Mesendoderm (in vitro differentiated cells): ENCODE results near the gene ATP8A2.
"Not testable (repeated sequence)": the region's sequence is repeated elsewhere in the genome, so short reads cannot be mapped to it uniquely, and the experiment has no call there.

ENCODE experiments used
- DNase-seq: peaks from one replicate; pipeline ENCODE4 v3.0.0; 2013
- H2AK5ac ChIP-seq: 2 replicates; pipeline ENCODE4 v1.6.1; 2013; ENCODE audit warnings: low read length, inconsistent platforms
- H2BK120ac ChIP-seq: 2 replicates; pipeline ENCODE4 v1.6.1; 2013; ENCODE audit warnings: low read depth, mild to moderate bottlenecking, low read length, moderate library complexity, mixed read lengths
- H2BK15ac ChIP-seq: replicated peaks from 2 replicates; pipeline ENCODE4 v1.6.1; 2013; ENCODE audit warnings: low read depth, mild to moderate bottlenecking, moderate library complexity
- H2BK5ac ChIP-seq: 2 replicates; pipeline ENCODE4 v1.6.1; 2013; ENCODE audit warnings: low read length, inconsistent platforms
- H3K18ac ChIP-seq: 2 replicates; pipeline ENCODE4 v1.6.1; 2013; ENCODE audit warnings: mild to moderate bottlenecking, low read length, mixed read lengths
- H3K23ac ChIP-seq: one replicate; pipeline ENCODE4 v1.6.1; 2013; ENCODE audit warnings: low read length
- H3K27ac ChIP-seq: 2 replicates; pipeline ENCODE4 v1.5.1; 2013; ENCODE audit warnings: low read depth, mild to moderate bottlenecking, inconsistent platforms, low read length, moderate library complexity
- H3K27me3 ChIP-seq: 2 replicates; pipeline ENCODE4 v1.6.1; 2013; ENCODE audit warnings: low read length, control low read depth, mild to moderate bottlenecking, inconsistent platforms; ENCODE audit not compliant: insufficient read depth, poor library complexity
- H3K36me3 ChIP-seq: 2 replicates; pipeline ENCODE4 v1.6.1; 2013; ENCODE audit warnings: low read length, inconsistent platforms; ENCODE audit not compliant: control insufficient read depth, insufficient read depth
- H3K4ac ChIP-seq: one replicate; pipeline ENCODE4 v1.6.1; 2013; ENCODE audit warnings: low read depth, mild to moderate bottlenecking, low read length, moderate library complexity
- H3K4me1 ChIP-seq: 2 replicates; pipeline ENCODE4 v1.6.1; 2013; ENCODE audit warnings: low read depth, low read length, inconsistent platforms; ENCODE audit not compliant: control insufficient read depth
- H3K4me2 ChIP-seq: 2 replicates; pipeline ENCODE4 v1.6.1; 2013; ENCODE audit warnings: low read length
- H3K4me3 ChIP-seq: 2 replicates; pipeline ENCODE4 v1.5.1; 2013; ENCODE audit warnings: mild to moderate bottlenecking, low read length
- H3K56ac ChIP-seq: one replicate; pipeline ENCODE4 v1.6.1; 2013; ENCODE audit warnings: low read length
- H3K79me1 ChIP-seq: 2 replicates; pipeline ENCODE4 v1.6.1; 2013; ENCODE audit warnings: low read length, inconsistent platforms
- H3K79me2 ChIP-seq: 2 replicates; pipeline ENCODE4 v1.6.1; 2013; ENCODE audit warnings: mild to moderate bottlenecking, low read length; ENCODE audit not compliant: control insufficient read depth, insufficient read depth
- H3K9ac ChIP-seq: 2 replicates; pipeline ENCODE4 v1.6.1; 2013; ENCODE audit warnings: low read length, inconsistent platforms
- H4K5ac ChIP-seq: one replicate; pipeline ENCODE4 v1.6.1; 2013; ENCODE audit warnings: low read length
- H4K8ac ChIP-seq: one replicate; pipeline ENCODE4 v1.6.1; 2013; ENCODE audit warnings: low read depth, mild to moderate bottlenecking, control low read depth, low read length, moderate library complexity
- WGBS: extraction: QIAGEN DNeasy Blood & Tissue Kit; methylation state at CpG from one replicate; pipeline ENCODE4 v1.1.7; 2013; ENCODE audit warnings: low lambda C conversion rate, missing lambda C conversion rate; ENCODE audit not compliant: insufficient coverage; ENCODE audit errors: extremely low coverage; 5-methylcytosine and 5-hydroxymethylcytosine counted together

Gene ATP8A2

DNA sequence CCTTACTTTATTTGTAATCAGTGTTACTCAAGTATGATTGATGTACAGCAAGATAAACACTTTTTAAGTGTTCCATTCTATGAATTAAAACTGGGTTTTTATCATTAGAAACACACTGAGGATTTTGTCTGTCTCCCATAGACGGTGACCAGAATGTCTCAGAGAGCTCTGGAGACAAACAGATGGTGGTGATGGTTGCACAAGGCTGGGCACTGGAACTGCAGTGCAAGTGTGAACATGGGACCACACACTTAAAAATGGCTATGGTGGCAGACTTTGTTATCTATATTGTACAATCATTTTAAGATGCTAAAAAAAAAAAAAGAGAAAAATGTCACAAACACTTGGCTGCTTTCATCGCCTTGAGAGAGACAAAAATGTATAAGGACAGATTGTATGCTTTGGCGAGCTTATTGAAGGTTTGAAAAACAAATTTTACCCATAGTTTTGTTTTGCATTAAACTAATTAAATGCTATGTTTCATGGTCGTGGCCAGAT lies 407.1 kb downstream of the ATP8A2 start:
- peak overlapping the region; percentile 64 for H2BK5ac ChIP-seq
- H2BK120ac ChIP-seq: no peak overlapping the region
- H3K18ac ChIP-seq: no peak overlapping the region
- H2BK15ac ChIP-seq: no peak overlapping the region
- no peak overlapping the region for H3K4ac ChIP-seq
- peaks cover 9% of the 10 kb centered on the region for H3K4me1 ChIP-seq
- no peak overlapping the region for H2AK5ac ChIP-seq
- no peak overlapping the region for H4K8ac ChIP-seq
- no peak overlapping the region for H3K27ac ChIP-seq
- no peak overlapping the region for H4K5ac ChIP-seq
- no peaks in the 10 kb centered on the region for H3K79me1 ChIP-seq
- no peak for DNase-seq
- peak overlapping the region; percentile 36 for H3K56ac ChIP-seq
- no peak overlapping the region for H3K9ac ChIP-seq
- WGBS: no CpG with 5 or more reads among the region's 4 CpGs
- no peaks in the 10 kb centered on the region for H3K79me2 ChIP-seq
- no peak overlapping the region for H3K4me2 ChIP-seq
- no peaks in the 10 kb centered on the region for H3K36me3 ChIP-seq
- H3K27me3 ChIP-seq: no peaks in the 10 kb centered on the region
- no peak overlapping the region for H3K4me3 ChIP-seq
- H3K23ac ChIP-seq: no peak overlapping the region

DNA sequence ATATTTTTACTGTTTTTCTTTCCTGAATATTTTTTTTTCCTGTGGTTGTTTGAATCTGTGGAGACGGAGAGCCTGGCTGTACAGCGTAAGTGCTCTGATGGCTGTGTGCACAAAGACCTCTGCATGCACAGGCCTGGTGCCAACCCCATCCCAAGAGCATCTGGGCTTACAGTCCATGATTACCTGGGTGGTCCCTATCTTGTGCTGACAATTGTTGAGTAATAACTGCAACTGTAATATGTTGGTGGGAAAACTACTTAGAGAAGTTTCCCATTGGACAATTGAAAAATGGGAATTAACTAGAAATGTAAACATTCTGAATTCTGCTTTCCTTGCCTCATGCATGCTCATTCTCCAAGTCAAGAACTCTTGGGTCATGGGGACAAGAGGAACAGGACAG lies 411.3 kb downstream of the ATP8A2 start:
- H3K79me1 ChIP-seq: no peaks in the 10 kb centered on the region
- no peak overlapping the region for H3K4me2 ChIP-seq
- H2BK5ac ChIP-seq: no peak overlapping the region
- H3K27ac ChIP-seq: no peak overlapping the region
- no peak overlapping the region for H3K9ac ChIP-seq
- no CpG with 5 or more reads among the region's 2 CpGs for WGBS
- H3K56ac ChIP-seq: no peak overlapping the region
- H3K4ac ChIP-seq: no peak overlapping the region
- no peaks in the 10 kb centered on the region for H3K27me3 ChIP-seq
- H3K23ac ChIP-seq: no peak overlapping the region
- H3K4me1 ChIP-seq: peaks cover 5% of the 10 kb centered on the region
- H3K79me2 ChIP-seq: no peaks in the 10 kb centered on the region
- no peak overlapping the region for H2AK5ac ChIP-seq
- no peak overlapping the region for H3K4me3 ChIP-seq
- no peak for DNase-seq
- no peak overlapping the region for H2BK15ac ChIP-seq
- no peak overlapping the region for H4K8ac ChIP-seq
- no peak overlapping the region for H4K5ac ChIP-seq
- no peak overlapping the region for H3K18ac ChIP-seq
- H3K36me3 ChIP-seq: no peaks in the 10 kb centered on the region
- H2BK120ac ChIP-seq: no peak overlapping the region

DNA sequence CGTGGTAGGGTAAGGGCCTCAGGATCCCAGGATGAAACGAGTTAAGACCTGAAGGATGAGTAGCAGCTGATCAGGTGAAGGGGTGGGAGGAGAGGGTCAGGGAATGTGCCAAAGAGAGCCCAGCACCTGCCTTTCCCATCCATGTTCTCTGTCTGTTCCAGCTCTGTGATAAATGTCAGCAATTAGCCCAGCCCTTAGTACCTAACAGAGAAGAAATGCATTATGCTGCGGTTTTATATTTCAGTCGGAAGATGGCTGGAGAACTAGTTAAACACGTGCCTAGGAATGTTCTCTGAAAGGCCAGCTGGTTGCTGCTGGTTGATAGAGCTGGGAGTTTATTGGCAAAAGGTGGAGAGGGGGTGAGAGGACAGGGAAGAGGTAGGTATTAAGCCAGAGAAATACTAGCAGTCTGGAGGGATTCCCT lies 411.8 kb downstream of the ATP8A2 start:
- H4K5ac ChIP-seq: no peak overlapping the region
- peaks cover 2% of the 10 kb centered on the region for H3K4me1 ChIP-seq
- no peak overlapping the region for H2BK120ac ChIP-seq
- H3K4ac ChIP-seq: no peak overlapping the region
- no peak overlapping the region for H2AK5ac ChIP-seq
- no peak overlapping the region for H2BK15ac ChIP-seq
- H3K4me3 ChIP-seq: no peak overlapping the region
- no peaks in the 10 kb centered on the region for H3K79me2 ChIP-seq
- no peaks in the 10 kb centered on the region for H3K79me1 ChIP-seq
- no peak overlapping the region for H4K8ac ChIP-seq
- H3K4me2 ChIP-seq: no peak overlapping the region
- H3K23ac ChIP-seq: no peak overlapping the region
- H3K27me3 ChIP-seq: no peaks in the 10 kb centered on the region
- DNase-seq: no peak
- no peak overlapping the region for H3K9ac ChIP-seq
- WGBS: no CpG with 5 or more reads among the region's 5 CpGs
- no peaks in the 10 kb centered on the region for H3K36me3 ChIP-seq
- no peak overlapping the region for H3K27ac ChIP-seq
- H2BK5ac ChIP-seq: no peak overlapping the region
- no peak overlapping the region for H3K18ac ChIP-seq
- no peak overlapping the region for H3K56ac ChIP-seq

DNA sequence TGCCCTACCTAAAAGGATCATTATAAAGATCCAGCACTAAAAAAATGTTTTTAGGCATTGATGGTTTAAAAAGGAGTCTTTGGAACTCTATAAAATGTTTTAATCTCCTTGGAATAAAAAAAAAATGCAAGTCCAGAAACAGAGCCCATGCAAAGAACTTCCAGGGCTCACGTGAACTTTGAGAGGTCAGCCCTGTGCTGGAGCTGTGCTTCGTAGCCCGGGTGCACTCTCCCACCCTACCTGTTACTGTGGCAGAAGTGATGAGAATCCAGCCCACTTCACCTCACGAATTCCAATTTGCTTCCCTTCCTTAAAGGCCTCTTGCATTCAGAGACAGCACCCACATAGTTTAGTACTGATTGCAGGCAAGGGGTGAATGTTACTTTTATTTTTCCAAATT lies 412.3 kb downstream of the ATP8A2 start:
- peaks cover 2% of the 10 kb centered on the region for H3K4me1 ChIP-seq
- no peak overlapping the region for H2AK5ac ChIP-seq
- H3K79me1 ChIP-seq: no peaks in the 10 kb centered on the region
- H2BK15ac ChIP-seq: no peak overlapping the region
- H3K4ac ChIP-seq: no peak overlapping the region
- no CpG with 5 or more reads among the region's 4 CpGs for WGBS
- no peak for DNase-seq
- H3K36me3 ChIP-seq: no peaks in the 10 kb centered on the region
- H3K18ac ChIP-seq: no peak overlapping the region
- no peak overlapping the region for H3K56ac ChIP-seq
- H4K8ac ChIP-seq: no peak overlapping the region
- no peak overlapping the region for H3K23ac ChIP-seq
- no peak overlapping the region for H2BK5ac ChIP-seq
- no peak overlapping the region for H3K4me3 ChIP-seq
- H3K4me2 ChIP-seq: no peak overlapping the region
- H2BK120ac ChIP-seq: no peak overlapping the region
- no peaks in the 10 kb centered on the region for H3K27me3 ChIP-seq
- no peak overlapping the region for H3K27ac ChIP-seq
- no peak overlapping the region for H3K9ac ChIP-seq
- no peaks in the 10 kb centered on the region for H3K79me2 ChIP-seq
- H4K5ac ChIP-seq: no peak overlapping the region

DNA sequence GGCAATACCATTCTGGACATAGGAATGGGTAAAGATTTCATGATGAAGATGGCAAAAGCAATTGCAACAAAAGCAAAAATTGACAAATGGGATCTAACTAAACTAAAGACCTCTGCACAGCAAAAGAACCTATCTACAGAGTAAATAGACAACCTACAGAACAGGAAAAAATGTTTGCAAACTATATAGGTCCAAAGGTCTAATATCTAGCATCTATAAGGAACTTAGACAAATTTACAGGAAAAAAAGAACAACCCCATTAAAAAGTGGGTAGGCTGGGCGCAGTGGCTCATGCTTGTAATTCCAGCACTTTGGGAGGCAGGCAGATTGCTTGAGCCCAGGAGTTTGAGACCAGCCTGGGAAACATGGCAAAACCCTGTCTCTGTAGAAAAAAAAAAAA lies 418.4 kb downstream of the ATP8A2 start:
- H3K36me3 ChIP-seq, H2BK15ac ChIP-seq, H3K27me3 ChIP-seq, H3K4me3 ChIP-seq, H3K4ac ChIP-seq, H3K56ac ChIP-seq, H3K79me2 ChIP-seq, H2BK120ac ChIP-seq, H4K5ac ChIP-seq, H2AK5ac ChIP-seq, H3K18ac ChIP-seq, DNase-seq, H4K8ac ChIP-seq, H3K27ac ChIP-seq, H2BK5ac ChIP-seq, H3K9ac ChIP-seq, H3K79me1 ChIP-seq, H3K4me2 ChIP-seq, H3K23ac ChIP-seq, H3K4me1 ChIP-seq: not testable (repeated sequence)
- WGBS: no CpG with 5 or more reads among the region's 1 CpG

DNA sequence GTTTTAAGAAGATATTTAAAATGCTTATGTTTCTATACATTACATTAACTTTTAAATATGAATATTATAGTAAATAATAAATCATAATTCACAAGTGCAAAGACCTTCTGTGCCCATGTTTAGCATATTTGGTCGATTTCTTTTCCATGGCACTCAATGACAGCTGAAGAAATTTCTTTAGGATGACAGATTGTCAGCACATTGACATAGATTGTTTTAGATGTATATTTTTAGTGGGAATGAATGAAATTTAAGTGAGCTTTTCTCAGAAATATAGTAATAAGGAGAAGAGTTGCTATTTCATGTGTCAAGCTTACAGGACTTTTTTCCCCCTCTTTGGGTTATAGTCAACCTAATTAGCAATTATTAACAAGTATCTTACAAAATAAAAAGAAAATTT lies 423.5 kb downstream of the ATP8A2 start:
- no CpG with 5 or more reads among the region's 1 CpG for WGBS
- no peak overlapping the region for H4K8ac ChIP-seq

More for the DNA sequence above, 423.5 kb downstream of the ATP8A2 start:
- Histone ChIP-seq H2BK120ac (no peak overlapping the region), H2BK15ac (no peak overlapping the region), H3K27ac (no peak overlapping the region), H3K56ac (no peak overlapping the region), H3K23ac (no peak overlapping the region), H3K4me1 (no peaks in the 10 kb centered on the region), H3K4ac (no peak overlapping the region), H3K79me1 (no peaks in the 10 kb centered on the region), H3K4me3 (no peak overlapping the region), H4K5ac (no peak overlapping the region), H3K36me3 (no peaks in the 10 kb centered on the region), H3K27me3 (no peaks in the 10 kb centered on the region), H2AK5ac (no peak overlapping the region), H3K18ac (no peak overlapping the region), H3K79me2 (no peaks in the 10 kb centered on the region), H3K4me2 (no peak overlapping the region), H2BK5ac (no peak overlapping the region), H3K9ac (no peak overlapping the region)
- DNase-seq: no peak
